ENCODE data around the gene ABL1.
A peak's percentile ranks its signal among the peaks of the same experiment; 100 is the strongest.
"Not testable (repeated sequence)": the region's sequence is repeated elsewhere in the genome, so short reads cannot be mapped to it uniquely, and the experiment has no call there.

ABL1 gene

DNA sequence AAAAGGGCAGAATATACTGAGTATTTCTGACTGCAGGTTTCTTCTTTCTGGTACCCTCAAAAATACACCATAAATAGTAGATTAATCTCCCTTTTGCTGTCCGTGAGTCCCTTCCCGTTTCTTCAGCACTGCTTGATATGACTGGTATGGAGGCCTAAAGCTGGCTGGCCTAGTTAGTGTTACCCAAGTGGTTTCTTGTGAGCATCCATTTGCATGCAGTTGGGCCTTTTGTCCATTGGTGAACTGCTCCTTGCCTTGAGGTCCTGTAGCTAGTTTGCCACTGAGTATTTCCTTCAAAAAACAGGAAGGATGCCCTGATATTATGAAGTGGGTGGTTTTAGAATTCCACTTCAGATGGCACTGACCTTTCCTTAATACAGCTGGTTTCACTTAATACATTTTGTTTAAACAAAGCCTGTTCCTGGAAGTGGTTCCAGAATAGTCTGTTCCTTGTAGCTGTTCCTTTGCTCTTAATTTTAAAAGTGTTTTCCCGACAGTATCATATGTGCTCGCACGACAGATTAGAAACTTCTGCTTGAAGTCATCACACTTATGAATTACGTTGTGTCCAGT, 40.0 kb upstream of the ABL1 start:
- no peak for DNase-seq (ENCODE audit: low read depth, low spot score)
- in situ Hi-C loops (cut with HindIII; ENCODE audit: low sequenced_read_pairs), result no loop called here
- TF ChIP-seq, protein P1, sequence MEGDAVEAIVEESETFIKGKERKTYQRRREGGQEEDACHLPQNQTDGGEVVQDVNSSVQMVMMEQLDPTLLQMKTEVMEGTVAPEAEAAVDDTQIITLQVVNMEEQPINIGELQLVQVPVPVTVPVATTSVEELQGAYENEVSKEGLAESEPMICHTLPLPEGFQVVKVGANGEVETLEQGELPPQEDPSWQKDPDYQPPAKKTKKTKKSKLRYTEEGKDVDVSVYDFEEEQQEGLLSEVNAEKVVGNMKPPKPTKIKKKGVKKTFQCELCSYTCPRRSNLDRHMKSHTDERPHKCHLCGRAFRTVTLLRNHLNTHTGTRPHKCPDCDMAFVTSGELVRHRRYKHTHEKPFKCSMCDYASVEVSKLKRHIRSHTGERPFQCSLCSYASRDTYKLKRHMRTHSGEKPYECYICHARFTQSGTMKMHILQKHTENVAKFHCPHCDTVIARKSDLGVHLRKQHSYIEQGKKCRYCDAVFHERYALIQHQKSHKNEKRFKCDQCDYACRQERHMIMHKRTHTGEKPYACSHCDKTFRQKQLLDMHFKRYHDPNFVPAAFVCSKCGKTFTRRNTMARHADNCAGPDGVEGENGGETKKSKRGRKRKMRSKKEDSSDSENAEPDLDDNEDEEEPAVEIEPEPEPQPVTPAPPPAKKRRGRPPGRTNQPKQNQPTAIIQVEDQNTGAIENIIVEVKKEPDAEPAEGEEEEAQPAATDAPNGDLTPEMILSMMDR (IDR thresholded peaks at IDR 0.05; ENCODE audit: low read depth, low read length), result no peak
- H3K4me3 ChIP-seq (ENCODE audit: low read depth, low read length), result no peak overlapping the region

GRCh38 chr9:130803116-130803515, 31.9 kb upstream of the ABL1 start:
- DNase-seq (ENCODE audit: low read depth, low spot score); H3K4me3 ChIP-seq (ENCODE audit: low read depth, low read length); in situ Hi-C loops (cut with HindIII; ENCODE audit: low sequenced_read_pairs): not testable (repeated sequence)

DNA sequence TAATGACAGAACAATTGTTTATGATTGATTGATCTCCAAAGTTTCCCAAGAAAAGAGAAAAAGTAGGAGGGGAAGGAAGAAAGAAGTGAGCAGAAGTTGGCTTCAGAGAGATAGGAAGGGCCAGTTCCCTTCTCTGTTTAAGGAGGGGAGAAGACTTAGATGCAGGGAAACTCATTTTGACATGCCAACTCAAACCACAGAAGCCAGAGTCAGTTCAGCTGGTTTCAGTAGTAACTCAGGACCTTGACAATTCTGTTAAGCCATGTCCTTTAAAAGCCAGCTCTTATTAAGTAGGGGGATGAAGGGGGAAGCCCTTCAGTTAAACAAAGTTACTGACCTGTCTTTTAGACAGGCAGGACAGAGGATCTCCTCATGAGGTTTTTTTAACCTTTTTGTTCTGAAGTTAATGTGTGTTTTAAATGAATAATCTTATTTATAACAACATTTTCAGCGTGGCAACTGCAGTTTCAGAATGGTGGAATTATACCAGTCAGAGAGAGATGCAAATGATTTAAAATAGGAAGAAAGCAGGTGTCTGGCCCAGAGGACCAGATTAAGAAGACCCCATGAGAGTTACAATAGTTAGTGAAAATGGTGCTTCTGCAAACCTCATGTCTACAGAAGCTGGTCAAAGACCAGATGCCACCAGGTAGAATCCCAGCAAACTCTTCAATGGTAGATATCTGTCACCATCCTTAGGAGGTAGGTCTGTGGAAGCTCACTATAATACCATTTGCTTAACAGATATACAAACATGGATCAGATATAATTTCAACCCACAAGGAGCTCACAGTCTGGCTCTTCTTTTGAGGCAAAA, 29.3 kb upstream of the ABL1 start:
- in situ Hi-C loops (cut with HindIII; ENCODE audit: low sequenced_read_pairs), result no loop called here
- DNase-seq (ENCODE audit: low read depth, low spot score), result peak; percentile 19
- H3K4me3 ChIP-seq (ENCODE audit: low read depth, low read length), result no peak overlapping the region
- TF ChIP-seq, protein P1 (IDR thresholded peaks at IDR 0.05; ENCODE audit: low read depth, low read length), result no peak

DNA sequence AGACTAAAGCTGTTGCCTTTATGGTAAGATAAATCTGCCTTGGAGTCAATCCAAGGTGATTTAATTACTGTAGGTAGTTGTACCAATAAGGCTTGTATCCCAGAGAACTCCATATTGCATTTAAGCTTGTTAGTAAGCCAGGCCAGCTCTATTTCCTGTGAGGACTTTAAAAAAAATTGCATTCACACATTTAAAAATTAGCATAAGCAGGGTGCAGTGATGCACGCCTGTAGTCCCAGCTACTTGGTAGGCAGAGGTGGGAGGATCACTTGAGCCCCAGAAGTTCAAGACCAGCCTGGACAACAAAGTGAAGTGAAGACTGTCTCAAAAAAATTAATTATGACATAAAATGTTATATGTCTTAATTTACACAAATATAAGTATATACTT, 28.7 kb upstream of the ABL1 start:
- TF ChIP-seq, protein P1 (IDR thresholded peaks at IDR 0.05; ENCODE audit: low read depth, low read length), result no peak
- no peak overlapping the region for H3K4me3 ChIP-seq (ENCODE audit: low read depth, low read length)
- no peak for DNase-seq (ENCODE audit: low read depth, low spot score)
- in situ Hi-C loops (cut with HindIII; ENCODE audit: low sequenced_read_pairs), result no loop called here

DNA sequence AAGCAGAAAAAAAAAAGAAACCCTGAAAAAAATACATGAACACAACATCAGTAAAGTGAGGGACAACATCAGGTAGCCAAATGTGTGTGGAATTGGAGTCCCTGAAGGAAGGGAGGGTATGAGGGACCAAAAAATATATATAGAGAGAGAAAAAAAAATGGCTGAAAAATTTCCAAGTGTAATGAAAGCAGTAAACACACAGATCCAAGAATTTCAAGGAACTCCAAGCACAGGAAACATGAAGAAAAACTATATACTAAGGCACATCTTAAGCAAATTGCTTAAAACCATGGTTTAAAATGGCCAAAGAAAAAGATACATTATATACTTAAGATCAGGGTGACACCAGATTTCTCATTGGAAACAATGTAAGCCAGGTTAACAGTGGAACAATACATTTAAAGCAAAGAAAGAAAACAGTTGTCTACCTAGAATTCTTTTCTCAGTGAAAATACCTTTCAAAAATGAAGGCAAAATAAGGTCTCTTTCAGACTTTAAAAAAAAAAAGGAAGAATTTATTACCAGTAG, 24.4 kb upstream of the ABL1 start:
- H3K4me3 ChIP-seq (ENCODE audit: low read depth, low read length), result no peak overlapping the region
- DNase-seq (ENCODE audit: low read depth, low spot score), result no peak
- TF ChIP-seq, protein P1 (IDR thresholded peaks at IDR 0.05; ENCODE audit: low read depth, low read length), result no peak
- in situ Hi-C loops (cut with HindIII; ENCODE audit: low sequenced_read_pairs), result no loop called here

DNA sequence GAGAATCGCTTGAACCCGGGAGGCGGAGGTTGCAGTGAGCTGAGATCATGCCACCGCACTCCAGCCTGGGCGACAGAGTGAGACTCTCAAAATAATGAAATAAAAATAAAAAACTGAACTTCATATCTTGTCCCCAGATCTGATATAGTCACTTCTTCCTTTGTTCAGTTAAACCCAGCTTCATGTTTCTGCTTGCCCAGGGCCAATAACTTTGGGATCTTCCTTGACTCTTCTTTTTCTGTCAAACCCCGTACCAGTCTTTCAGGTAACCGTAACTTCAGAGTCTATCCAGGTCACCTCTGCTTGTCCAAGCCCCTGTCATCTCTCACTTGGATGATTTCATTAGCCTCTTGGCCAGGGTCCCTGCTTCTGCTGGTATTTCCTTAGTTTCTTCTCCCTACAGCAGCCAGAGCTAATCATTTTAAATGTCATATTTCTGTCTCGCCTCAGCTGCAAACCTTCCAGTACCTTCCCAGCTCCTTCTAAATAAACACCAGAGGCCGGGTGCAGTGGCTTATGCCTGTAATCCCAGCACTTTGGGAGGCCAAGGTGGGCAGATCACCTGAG, 19.7 kb upstream of the ABL1 start:
- TF ChIP-seq, protein P1 (IDR thresholded peaks at IDR 0.05; ENCODE audit: low read depth, low read length), result no peak
- H3K4me3 ChIP-seq (ENCODE audit: low read depth, low read length), result no peak overlapping the region
- in situ Hi-C loops (cut with HindIII; ENCODE audit: low sequenced_read_pairs), result no loop called here
- DNase-seq (ENCODE audit: low read depth, low spot score), result no peak

- in situ Hi-C loops (cut with HindIII; ENCODE audit: low sequenced_read_pairs), result no loop called here
- H3K4me3 ChIP-seq (ENCODE audit: low read depth, low read length), result no peak overlapping the region
- TF ChIP-seq, protein P1 (IDR thresholded peaks at IDR 0.05; ENCODE audit: low read depth, low read length), result no peak
- no peak for DNase-seq (ENCODE audit: low read depth, low spot score)
These were observed 17.1 kb upstream of the ABL1 start for GRCh38 chr9:130817914-130818313.

All from astrocyte of the spinal cord (primary cell).